Esophagus muscularis mucosa (tissue), 4 donors: ENCODE data around the gene STAT3.

ENCODE experiments used
- EP300 ChIP-seq: sonication (generic); formaldehyde crosslinking; IDR thresholded peaks from one replicate; pipeline ENCODE4 v1.6.1; 2017; ENCODE audit warnings: antibody characterized with exemption
- POLR2A ChIP-seq: fragments of 450-650 bp; IDR thresholded peaks from one replicate; pipeline ENCODE4 v1.6.1; 2017; ENCODE audit warnings: antibody characterized with exemption, moderate library complexity, mild to moderate bottlenecking, low read depth
- TF ChIP-seq, protein P1 (sequence below), 3 experiments: fragments of 200-600 bp in 2 of 3; fragments of 450-650 bp in 1 of 3; sonication (generic) in 2 of 3; IDR thresholded peaks; one replicate each; pipeline ENCODE4 v1.5.1; 2017 to 2019; ENCODE audit warnings: antibody characterized with exemption in 3 of 3, mild to moderate bottlenecking in 2 of 3, moderate library complexity in 1 of 3

- TF ChIP-seq EP300: no peak
- no peak for TF ChIP-seq POLR2A
- TF ChIP-seq, protein P1, sequence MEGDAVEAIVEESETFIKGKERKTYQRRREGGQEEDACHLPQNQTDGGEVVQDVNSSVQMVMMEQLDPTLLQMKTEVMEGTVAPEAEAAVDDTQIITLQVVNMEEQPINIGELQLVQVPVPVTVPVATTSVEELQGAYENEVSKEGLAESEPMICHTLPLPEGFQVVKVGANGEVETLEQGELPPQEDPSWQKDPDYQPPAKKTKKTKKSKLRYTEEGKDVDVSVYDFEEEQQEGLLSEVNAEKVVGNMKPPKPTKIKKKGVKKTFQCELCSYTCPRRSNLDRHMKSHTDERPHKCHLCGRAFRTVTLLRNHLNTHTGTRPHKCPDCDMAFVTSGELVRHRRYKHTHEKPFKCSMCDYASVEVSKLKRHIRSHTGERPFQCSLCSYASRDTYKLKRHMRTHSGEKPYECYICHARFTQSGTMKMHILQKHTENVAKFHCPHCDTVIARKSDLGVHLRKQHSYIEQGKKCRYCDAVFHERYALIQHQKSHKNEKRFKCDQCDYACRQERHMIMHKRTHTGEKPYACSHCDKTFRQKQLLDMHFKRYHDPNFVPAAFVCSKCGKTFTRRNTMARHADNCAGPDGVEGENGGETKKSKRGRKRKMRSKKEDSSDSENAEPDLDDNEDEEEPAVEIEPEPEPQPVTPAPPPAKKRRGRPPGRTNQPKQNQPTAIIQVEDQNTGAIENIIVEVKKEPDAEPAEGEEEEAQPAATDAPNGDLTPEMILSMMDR (IDR thresholded peaks at IDR 0.05): no peak
Measured at GRCh38 chr17:42342242-42343008, 45.8 kb downstream of the STAT3 start.
